CD4-positive, alpha-beta T cell treated with Interleukin-6 for 4 hours (primary cell): Measurements from ENCODE around the gene ATP5PD.
A peak's percentile ranks its signal among the peaks of the same experiment; 100 is the strongest.

Experiments
- DNase-seq: peaks from one replicate; pipeline ENCODE4 v3.0.0-alpha.2; 2020; ENCODE audit warnings: mixed read lengths

The ATP5PD gene

DNA sequence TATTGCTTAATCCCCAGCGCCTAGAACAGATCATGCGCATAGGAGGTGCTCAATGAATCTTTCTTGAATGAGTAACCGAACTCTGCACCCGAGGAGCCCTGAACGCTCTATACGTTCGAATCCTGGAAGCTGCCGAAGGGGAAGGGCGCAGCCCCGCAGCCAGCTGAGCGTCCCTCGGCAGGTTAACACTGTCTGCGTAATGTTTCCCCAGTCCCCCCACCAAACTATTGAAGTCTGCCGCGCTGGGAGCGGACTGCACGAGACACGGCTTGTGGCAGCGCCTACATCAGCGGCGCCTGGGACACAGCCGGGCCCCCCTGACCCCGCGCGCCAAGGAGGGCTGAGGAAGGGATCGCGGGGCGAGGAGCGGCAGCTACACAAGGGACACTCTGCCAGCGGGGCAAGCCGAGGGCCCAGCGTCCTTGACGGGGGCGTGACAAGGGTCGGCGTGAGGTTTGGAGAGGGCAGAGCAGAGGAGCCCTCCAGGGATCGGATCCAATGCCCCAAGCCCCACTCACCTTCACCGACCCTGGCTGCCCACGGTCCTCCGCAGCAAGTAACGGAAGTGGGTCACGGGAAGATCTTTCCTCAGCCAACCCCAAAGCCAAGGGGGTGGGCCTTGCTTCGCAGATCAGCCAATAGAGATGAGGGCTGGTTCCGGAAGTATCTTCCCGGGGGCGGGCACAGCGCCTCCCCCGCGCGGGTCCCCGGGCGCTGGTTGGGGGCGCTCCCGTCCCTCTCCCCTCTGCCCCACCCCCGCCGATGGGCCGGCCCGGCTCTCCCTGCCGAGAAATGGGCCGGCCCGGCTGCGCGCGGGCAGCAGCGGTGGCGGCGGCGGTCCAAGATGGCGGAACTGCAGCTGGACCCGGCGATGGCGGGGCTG lies at the start of gene ATP5PD, which contains the start of gene KCTD2:
Gene ATP5PD (minus strand): TSS at position 563 of the 883 bp plus-strand sequence. CDS start 4,319 bp downstream, outside the sequence.
Gene KCTD2 (plus strand): TSS at position 819 of the 883 bp plus-strand sequence. CDS start 26 bp downstream, at position 845.
- DNase-seq: peak; percentile 97

DNA sequence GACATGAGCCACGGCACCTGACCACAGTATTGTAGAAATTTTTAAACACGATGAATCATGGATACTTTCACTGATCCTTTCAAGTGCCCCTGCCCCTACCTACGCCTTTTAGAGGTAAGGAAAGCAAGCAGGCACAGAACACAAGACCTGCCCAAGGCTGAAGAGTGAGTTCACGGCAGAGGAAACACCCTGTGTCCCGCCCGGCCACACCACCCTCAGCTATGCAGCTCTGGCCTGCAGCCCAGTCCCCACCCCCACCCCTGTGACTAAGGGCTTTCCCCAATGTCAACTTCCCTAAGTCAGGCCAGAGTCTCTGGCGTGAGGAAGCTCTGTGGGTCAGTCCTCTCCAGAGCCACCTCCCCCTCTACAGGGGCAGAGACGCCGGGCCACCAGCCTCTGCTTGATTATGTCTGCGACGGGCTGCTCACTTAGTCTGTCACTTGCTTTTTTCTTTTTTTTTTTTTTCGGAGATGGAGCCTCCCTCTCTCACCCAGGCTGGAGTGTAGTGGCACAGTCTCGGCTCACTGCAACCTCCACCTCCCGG lies 49.4 kb upstream of the ATP5PD start:
- no peak for DNase-seq

DNA sequence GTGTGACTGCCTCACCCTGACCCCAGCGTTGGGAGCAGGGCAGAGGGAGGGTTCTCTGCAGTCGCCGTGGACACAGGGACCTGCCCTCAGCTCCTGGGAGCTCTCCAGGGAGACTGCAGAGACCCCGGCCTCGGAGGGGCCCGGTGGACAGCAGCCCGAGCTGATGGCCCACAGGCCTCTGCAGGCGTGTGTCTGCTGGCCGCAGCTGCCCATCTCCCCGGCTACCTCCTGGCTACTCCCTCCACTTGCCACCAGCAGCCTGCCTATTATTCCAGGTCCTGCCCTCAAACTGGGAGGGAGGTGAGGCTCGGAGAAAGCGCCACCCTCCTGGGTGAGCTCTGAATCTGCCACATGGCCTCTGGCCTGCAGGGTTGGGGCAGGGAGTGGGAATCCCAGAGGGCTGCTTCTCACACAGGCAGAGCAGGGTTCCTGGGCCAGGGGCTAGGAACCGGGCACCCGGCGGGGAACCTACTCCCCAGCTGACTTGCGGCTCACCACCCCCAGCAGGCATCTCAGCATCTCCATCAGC lies 48.2 kb upstream of the ATP5PD start:
- DNase-seq: no peak

DNA sequence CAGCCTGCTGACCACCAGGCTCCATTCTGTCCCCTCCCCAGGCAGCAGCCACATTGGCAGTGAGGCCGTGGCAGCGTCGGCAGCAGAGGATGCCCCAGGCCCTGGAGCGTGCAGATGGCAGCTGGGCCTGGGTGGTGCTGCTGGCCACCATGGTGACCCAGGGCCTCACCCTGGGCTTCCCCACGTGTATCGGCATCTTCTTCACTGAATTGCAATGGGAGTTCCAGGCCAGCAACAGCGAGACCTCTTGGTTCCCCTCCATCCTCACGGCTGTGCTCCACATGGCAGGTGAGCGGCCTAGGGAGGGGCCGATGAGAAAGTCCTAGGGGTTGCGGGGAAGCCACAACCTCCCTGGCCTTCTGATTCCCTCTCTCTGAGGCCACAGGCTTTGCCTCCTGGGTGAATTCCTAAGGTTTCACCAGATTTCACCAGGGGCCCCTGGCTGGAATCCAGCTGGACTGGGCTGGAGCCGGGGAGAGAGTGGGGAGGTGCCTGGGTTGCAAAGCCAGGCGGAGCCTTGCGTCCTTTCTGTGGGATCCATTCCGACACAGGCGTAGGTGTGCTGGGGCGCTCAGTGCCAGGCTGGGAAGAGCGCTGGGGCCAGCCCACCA lies 46.9 kb upstream of the ATP5PD start:
- DNase-seq: no peak

DNA sequence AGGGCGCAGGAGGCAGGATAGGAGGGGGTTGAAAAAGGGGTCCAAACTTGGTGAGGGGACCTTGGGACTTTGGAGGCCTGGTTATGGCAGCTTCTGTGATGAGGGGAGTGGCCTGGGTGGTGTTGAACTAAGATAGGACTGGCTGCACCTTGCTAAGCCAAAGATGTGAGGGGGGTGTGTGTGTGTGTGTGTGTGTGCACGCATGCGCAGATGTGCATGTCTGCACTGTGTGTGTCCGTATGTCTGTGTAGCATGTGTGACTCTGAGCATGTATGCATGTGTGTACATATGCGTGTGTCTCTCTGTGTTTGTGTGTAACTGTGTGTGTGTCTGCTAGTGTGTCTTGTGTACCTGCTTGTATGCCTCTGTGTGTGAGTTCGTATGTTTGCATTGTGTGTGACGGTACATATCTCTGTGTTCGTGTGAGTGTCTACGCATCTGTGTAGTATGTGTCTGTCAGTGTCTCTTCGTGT lies 45.1 kb upstream of the ATP5PD start:
- DNase-seq: no peak

DNA sequence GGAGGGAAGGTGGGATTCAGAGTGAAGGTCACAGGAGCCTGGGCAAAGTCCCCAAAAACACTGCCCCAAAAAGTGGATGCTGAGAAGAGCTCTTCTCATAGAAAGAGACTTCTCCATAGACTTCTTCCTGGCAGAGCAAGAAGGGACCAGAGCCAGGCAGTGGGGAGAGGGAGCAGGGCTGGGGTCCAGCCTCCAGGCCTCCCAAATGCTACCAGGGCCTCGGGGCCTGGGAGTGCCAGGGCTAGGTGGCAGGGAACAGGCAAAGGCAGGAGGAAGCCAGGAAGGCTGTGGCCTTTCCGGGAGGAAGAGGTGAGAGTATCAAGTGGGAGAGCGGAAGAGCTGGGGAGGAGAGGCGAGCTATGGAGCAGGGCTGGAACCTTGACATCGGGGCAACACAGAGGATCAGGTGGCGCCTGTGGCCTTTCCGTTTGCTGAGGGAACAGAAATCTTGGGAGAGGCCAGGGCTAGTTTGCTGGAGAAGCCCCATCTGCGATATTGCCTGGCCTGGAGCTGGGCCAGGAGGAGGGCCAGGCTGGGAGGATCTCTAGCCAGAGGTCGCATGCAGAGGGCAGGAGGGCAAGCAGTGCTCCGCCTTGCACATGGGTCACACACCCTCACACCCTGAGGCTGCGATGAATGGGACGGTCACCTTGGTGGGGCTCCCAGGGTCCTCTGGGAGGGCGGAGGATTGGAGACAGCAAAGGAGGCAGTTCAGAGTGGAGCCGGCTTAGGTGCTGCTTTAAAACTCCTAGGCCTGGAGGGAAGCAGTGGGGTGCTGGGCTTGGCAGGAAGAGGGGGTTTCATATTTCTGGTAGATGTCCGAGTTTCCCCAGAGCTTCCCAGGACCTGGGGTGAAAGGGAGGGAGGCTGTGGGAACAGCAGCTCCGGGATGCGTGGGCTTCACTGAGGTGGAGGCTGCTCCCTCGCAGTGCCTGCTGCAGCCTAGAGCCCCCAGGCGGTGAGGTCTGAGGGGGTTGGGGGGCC lies 44.4 kb upstream of the ATP5PD start:
- DNase-seq: no peak

DNA sequence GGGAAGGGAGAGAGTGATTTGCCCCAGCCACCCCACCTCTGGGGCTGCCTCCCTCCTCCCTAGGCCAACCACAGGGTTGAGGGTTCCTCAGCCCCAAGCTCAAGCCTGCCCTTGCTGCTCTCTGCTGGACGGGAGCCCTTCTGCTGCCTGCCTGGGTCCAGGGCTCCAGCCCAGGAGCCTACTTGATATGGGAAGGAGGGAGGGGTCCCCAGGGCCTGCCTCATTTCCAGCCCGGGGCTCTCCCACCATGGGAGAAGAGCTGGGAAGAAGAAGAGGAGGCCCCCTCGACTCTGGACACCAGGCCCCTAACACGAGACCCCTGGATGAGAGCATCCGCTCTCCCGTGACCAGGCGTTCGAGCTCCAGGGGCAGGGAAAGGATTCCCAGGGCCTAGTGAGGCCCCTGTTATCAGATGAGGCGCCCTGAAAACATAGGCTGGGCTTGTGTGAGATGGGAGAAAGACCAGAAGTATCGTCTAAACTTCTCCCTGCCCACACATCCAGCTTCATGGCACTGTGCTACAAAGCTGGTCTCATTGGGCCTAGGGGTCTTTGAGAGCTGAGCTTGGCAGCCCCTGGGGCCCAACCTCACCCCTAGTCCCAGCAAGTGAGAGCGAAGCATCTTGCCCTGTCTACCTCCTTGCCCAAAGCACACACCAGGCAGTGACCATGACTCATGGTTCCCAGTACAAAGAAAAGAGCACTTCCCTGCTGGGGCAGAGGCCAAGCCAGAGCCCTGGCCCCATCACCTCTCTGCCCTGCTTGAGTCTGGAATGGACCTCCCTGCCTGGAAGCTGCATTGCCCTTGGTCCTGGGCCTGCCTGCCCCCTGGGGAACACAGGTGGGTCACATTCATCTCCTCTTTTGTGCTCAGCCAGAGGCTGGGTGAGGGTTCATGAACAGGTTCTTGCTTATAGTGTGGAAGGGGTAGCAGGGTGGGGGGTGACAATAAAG lies 42.0 kb upstream of the ATP5PD start:
- DNase-seq: peak; percentile 10

DNA sequence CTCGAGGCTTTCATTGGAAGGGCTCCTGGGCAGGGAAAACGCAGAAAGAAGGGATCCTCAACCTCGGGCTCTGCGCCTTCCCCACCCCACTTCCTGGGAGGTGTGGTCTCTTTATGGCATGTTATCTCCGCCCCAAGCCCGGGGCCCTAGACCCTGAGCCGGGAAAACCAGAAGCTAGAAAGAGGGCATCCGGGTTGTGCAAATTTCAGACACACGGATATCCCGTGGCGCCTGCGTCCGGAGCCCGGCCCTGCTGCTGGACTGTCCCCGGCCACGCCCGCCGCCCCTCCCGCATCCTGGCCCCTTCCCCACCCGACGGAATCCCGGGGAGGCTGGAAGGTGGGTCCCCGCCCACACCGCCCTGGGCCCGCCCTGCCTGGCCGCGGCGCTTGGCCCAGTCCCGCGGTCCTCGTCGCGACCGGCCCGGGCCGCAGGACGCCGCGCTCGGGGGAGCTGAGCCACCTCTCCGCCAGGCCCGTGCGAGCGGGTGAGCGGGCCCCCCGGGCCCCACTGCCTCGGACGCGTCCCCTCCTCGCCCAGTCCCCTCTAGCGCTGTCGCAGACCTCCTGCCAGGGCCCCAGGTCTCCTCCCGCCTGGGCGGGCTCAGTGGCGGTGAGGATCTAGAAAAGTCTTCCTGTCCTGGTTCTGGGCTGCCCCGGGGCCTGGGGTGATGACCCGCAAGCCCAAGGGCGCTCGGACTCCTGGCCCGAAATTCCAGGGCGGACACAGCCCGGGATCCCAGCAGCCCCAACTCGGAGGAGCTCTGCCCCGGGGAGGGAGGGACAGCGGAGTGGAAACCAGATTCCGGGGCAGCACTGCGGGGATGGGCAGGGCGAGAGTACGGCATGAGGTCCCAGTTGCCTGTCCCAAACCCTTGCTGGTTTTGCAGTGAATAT lies 41.0 kb upstream of the ATP5PD start, which contains the start of gene SLC16A5:
Gene SLC16A5 (plus strand): TSS at position 397 of the 896 bp plus-strand sequence. CDS start 5,683 bp downstream, outside the sequence.
- DNase-seq: peak; percentile 72

DNA sequence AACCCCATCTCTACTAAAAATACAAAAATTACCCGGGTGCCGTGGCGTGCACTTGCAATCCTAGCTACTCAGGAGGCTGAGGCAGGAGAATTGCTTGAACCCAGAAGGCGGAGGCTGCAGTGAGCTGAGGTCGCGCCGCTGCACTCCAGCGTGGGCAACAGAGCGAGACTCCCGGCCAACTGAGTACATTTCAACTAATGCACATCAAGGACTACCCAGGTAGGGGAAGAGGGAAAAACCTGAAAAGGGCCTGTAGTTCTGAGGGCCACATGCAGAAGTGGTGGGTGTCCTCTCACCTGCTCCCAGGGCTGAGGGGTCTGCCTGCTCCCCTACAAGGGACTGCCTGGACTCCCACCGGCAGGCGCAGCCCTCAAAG lies 40.4 kb upstream of the ATP5PD start:
- DNase-seq: no peak

DNA sequence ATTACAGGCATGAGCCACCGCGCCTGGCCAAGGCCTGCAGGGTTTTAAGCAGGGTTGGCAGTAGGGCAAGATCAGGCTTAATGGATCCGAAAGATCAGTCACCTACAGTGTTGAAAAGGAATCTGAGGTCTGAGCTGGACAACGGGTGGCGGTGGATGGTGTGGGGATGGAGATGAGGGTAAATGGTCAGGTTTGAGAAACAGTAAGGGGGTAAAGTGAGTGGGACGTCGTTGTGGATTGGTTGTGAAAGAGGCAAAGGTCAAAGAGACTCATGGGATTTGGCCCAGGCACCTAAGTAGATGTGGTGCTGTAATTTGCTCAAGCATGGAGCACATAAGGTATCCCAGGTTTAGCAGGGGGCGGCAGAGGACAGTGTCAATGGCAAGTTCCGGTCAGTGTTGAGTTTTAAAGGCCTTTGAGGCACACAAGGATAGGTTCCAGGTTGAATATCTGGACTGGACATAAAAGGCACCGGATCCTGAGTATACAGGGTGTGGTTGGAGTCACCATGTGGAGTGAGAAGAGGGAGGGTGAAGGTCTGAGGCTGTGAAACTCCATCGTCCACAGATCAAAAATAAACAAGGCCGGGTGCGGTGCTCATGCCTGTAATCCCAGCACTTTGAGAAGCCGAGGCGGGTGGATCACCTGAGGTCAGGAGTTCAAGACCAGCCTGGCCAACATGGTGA lies 39.9 kb upstream of the ATP5PD start:
- DNase-seq: no peak

DNA sequence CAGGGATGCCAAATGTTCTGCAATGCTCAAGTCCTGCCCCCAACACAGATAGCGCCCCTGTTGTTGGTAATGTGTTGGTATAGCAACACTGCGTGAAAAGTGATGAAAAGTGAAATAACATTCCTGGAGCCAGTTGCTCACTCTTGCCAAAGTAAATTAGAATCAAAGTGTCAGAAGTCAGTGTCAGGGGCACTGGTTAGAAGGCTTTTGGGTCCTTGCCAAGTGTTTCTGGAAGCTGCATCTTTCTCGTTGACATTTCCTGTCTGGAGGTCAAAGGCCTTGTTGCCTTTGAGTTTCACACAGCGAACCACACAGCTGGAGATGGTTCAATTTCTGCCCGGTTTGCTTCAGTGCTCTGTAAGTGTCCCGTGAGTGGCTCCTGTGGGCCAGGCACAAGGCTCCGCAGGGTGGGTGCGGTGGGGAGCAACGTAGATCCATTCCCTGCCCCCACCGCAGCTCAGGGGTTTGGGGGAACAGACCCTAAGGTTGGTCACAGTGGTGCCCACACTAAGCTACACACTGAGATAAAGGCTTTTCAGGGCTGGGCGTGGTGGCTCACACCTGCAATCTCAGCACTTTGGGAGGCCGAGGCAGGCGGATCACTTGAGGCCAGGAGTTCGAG lies 37.4 kb upstream of the ATP5PD start:
- DNase-seq: peak; percentile 59

DNA sequence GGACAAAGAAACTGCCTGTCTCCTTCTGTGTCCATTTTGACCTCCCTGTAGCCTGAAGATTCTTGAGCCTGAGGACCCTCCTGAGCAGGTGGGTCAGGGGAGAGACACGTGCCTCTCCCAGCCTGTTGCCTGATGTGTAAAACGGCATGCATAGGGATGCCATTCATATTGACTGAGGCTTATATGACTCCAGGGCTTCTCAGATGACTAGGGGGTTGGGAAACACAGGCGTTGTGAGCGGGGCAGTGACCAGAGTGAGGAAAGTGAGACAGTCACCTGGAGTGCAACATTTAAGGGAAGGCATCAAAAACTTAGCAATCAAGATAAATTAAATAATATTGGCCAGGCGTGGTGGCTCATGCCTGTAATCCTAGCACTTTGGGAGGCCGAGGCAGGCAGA lies 35.9 kb upstream of the ATP5PD start:
- no peak for DNase-seq

DNA sequence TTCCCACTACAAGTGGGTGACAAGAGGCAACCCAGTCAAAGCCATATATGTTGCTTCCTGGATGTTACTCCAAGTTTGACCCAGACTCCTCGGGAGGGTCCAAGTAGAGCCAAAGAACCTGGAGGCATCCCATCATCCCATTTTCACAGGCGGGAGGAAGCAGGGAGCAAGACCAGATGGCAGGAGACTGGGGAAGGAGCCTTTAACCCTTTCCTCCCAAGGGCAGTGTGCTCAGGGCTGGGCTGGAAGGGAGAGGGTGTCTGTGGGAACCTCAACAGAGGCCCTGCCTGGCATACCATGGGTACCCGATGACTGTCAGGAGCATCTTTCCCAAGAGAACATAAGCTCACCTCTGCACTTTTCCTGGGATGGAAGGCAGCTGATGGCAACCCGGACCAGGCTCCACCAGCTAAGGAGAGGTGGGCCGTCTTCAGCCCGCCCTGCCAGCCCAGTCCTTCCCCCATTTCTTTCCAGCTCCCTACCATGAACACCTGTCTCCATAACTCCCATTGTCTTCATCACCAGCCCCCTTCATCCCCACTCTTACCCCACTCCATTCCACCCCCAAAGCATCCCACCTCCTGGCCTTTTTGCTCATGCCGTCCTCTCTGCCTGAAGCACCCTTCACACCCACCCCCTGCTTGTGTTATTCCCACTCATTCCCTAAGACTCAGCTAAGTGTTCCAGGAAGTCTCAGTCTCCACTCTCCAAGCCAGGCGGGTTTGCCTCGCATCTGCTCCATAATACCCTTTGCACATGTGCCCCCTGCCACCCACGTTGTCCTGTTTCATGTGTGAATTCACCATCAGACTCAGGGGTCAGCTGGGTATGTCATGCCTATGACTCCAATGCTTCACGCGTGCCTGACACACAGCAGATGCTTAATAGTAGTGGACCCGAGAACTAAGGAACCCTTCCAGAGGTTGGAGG lies 35.1 kb upstream of the ATP5PD start:
- DNase-seq: no peak

DNA sequence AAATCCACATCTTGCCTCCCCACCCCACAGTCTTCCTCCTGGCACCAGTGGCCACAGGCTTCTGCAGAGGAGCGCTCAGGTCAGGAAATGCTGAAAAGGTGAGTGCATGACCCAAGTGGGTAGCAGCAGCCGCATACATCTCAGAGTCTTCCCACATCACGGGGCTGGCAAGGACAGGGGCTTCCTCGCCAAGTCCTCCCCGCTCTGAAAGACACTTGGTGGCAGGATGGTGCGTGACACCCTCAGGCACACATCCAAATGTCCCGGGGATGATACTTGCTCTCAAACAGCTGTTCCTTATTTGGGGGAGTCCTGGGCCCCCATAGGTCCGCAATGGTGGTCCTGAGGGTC lies 32.2 kb upstream of the ATP5PD start:
- no peak for DNase-seq

DNA sequence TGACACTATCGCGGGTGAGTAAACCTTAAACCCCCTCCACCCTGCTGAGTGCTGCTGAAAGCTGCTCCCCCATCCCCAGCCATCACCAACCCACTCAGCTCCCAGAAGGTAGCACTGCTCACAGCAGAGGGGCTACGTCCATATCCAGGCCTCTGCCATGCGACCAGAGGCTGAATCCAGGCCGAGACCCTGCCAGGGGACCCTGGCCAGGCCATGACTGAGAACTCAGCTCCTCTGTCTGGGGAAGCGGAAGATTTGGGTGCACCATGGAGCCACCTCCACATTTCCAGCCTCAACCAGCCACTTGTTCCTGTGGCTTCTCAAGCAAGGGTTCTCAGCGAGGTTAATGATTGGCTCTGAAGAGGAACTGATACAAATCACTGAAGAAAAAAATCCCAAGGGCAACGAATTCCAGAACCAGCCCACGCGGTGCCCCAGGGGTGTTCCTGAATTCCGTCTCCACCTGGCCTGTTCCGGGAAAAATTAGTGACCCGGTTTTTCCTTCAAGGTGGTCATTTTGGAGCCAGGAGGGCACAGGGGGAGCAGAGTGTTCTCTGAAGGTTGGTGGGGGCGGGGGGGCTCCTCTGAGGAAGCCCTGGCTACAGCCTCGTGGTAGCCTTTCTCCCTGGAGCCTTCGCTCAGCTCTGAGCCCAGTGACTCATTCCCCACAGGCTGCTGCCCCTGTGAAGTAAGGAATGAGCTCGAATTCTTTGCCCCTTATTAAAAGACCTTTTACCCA lies 31.7 kb upstream of the ATP5PD start:
- no peak for DNase-seq

DNA sequence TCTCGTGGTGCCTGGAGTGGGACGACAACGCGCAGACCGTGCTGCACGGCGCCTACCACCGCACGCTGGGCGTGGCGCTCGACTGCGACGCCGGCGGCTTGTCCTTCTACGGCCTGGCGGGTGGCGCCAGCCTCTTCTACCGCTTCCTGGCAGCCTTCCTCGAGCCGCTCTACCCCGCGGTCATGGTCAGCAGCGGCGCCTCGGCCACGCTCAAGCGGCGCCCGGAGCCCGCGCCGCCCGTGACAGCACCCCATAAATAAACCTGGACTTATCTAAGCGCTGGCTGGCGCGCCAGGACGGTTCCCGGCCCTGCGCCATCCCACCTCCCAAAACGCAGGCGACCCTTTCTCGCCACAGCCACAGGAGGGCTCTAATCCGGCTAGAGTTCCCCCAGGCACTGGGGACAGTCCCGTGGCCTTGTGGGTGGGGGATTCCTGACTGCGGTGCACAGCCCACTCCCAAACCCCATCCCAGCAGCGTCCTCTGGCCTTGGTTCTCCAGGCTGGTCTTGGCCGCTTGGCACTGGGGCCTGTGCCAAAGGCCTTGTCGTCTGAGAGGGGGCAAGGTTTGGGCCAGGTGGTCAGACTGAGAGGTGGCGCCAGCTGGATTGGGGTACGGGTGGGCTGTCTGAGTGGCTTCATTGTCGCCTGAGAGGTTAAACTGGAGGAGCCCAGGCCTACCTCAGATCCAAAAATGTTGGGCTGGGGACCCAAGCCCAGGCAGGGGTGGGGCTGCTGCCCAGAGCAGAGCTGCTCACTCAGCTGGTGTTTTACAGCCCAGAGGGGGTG lies 30.9 kb upstream of the ATP5PD start:
- DNase-seq: peak; percentile 64
